Anterior cingulate cortex (tissue), 58 donors: ENCODE data around the gene FKBP4.
A peak's percentile ranks its signal among the peaks of the same experiment; 100 is the strongest.

Experiments used
- DNase-seq, 58 donors: peaks; one replicate each; lab custom pipeline; 2025; lab: John Stamatoyannopoulos, UW

Gene FKBP4

DNA sequence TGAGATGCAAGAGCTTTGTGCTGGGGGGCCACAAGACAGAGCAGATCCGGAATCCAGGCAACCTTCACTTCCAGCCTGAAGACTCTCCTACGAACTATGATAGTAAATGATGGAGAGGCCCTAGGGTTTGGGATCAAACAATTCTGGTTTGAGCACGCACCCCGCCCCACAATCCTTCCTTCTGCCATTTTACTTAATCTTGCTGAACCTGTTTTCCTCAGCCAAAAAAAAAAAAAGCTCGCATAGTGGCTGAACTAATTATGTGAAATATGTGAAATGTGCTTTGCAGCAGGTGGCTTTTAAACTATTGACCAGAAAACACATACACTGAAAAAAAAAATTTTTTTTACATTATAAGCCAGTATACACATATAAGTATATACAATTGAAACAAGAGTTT is 17.0 kb downstream of the FKBP4 start:
- no peak for DNase-seq

DNA sequence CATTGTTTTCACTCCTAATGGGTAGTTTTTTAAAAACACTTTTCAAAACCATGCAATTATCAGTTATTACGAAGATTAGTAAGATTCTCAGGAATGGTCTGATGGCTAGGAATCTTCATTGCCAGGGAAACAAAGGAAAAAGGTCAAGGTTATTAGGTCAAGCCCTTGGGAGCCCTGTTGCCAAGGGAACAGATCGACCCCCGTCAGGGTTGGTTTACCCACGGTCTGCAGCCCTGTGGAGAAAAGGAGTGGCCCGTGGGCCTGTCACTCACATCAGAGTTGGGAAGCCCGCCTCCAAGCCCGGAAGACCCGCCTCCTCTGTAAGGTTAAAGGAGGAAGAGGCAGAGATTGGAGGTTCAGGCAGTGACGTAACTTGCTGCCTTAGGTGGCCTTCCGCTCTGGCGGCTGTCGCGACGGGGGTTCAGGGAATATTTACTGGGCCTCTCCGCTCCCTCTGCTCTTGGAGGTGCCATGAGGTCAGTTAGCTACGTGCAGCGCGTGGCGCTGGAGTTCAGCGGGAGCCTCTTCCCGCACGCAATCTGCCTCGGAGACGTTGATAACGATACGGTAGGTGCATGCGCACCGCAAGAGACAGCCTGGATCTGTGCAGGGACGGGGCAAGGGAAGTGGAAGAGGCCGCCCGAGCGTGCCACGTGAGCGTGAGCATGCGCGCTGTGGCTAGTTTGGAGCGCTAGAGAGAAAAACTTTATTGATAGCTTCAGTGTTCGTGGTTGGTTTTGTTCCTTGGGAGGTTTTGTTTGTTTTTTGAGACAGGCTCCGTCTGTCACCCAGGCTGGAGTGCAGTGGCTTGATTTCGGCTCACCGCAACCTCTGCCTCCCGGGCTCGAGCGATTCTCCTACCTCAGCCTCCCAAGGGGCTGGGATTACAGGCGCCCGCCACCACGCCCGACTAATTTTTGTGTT is 17.8 kb downstream of the FKBP4 start, which contains the start of gene ITFG2:
Gene ITFG2 (plus strand): TSS at position 379 of the 924 bp plus-strand sequence. CDS start 93 bp downstream, at position 472.
- DNase-seq: peak; percentile 93 to 100 (median 98)

DNA sequence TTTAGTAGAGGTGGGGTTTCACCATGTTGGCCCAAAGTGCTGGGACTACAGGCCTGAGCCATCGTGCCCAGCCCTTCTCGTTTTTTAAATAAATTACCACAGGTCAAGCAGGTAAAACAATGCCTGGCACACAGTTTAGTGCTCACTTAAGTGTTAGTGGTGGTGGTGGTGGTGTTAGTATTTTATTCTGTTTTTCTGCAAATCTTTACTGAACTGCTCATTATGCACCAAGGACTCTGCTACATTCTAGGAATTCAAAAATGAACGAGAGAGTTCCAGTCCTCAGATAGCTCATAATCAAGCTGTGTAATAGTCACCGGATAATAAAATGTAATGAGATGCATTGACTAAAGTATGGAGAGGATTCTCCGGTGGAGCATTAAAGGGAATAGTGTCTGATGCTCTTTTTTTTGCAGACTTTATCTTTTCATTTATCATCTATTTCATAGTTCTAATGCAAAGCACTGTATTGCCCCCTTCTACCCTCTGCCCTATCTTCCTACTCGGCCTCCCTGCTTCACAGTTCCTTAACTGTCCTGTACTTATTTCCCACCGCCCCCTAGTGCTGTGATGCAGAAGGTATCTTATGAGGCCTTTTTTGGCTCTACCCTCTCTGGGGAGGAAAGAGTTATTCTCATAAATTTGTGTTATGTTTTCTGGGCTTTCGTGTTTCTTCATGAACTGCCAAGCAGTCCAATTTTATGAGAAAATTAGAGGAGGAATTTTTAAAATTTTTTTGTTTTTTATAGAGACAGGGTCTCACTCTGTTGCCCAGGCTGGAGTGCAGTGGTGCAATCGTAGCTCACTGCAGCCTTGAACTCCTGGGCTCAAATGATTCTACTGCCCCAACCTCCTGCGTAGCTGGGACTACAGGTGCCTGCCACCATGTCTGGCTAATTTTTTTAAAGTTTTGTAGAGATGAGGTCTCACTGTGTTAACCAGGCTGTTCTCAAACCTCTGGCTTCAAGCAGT is 18.7 kb downstream of the FKBP4 start:
- DNase-seq: peak in 12 of 58 donors; percentile 12 to 46 (median 21)

DNA sequence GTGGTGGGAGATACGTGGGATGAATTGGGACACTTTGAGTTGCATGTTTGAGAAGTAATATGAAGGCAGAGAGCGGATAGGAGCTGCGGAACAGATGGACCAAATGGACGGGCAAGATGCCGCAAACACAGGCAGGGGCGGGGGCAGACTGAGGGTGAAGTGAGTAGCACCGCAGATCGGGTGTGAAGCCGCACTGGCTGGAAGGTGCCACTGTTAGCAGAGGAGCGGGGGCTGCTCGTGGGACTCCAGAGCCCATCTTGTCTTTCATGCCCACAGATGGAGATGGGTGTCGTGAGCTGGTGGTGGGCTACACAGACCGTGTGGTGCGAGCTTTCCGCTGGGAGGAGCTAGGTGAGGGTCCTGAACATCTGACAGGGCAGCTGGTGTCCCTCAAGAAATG is 25.0 kb downstream of the FKBP4 start:
- no peak for DNase-seq

DNA sequence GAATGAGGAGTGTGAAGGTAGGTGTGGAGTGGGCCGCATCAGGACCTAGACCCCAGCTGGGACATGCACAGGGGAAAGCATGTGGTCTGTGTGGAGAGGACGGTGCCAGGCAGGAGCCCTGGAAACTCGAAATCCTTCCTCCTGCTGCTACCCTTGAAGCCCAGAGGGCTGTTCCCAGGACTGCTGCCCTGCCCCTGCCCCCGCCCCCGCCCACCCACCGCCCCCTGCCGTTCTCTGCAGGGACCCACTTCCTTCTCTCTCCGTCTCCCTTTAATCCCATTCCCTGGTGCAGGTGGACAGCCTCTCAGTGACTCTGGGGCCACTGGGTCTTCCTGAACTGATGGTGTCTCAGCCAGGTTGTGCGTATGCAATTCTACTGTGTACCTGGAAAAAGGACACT is 25.7 kb downstream of the FKBP4 start:
- DNase-seq: no peak

DNA sequence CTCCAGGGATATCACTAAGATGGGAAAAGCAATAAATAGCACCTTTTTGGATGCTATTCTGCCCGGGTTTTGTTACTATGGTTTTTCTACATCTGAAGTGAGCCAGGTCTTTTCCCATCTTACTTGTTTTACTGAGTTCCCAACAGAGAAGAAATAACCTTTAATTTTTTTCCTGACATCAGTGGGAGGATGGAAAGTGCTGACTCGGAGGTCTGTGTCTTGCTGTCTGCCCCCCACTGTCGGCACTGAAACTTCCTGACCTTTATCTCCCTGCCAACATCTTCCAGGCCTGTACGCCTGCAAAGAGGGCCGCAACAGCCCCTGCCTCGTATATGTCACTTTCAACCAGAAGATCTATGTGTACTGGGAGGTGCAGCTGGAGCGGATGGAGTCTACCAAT is 28.7 kb downstream of the FKBP4 start:
- no peak for DNase-seq

DNA sequence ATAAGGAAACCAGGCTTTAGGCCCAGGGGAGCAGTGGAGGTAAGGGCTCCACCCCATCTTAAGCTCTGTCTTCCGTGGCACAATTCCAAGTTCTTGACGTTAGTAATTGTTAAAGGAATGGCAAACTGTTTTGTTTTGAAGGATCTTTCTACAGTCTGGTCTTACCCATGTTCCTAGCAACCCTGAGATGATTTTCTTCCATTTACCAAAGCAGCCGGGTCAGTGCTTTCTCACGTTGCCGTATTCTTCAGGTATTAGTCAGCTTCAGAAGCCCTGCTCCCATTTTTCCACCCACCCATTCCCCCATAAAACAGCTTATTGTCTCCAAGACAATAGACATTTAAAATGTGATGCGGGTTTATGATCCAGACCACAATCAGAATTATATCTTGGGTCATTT is 29.8 kb downstream of the FKBP4 start:
- no peak for DNase-seq

DNA sequence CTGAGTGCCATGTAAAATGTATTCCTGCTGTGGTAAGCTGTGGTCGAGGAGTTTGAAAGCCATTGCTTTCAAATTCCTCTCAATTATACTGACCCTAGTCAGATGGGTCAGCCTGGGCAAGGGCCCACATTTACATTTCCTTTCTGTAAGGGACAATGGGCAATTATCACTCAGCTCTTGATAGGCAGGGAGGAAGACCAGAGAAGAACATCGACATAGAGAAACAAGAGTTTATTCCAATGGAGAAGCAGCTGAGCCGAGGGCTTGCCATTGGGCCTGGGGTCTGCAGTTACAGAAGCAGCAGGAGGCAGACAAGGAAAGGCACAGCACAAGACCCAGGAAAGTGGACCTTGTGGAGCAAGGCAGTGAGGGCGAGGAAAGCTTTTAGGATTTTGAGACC is 30.4 kb downstream of the FKBP4 start:
- peak in 7 of 58 donors; percentile 4 to 25 (median 13) for DNase-seq

DNA sequence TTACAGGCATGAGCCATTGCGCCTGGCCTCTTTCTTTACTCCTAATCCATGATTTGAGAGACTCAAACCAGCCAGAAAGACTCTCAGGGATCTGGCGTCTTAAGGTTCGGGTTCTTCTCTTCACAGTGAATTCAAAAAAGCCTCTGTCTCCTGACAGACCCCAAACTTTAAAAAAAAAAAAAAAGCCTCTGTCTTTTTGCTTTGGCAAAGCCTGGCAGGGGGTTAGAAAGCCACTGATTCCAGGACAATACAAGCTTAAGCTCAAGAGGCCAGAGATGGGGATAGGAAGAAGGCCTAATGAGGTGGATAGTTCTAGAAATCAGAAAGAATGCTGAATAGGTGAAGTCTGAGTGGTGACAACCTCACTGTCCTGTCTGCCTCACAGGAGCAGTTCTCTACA is 31.3 kb downstream of the FKBP4 start:
- DNase-seq: no peak

DNA sequence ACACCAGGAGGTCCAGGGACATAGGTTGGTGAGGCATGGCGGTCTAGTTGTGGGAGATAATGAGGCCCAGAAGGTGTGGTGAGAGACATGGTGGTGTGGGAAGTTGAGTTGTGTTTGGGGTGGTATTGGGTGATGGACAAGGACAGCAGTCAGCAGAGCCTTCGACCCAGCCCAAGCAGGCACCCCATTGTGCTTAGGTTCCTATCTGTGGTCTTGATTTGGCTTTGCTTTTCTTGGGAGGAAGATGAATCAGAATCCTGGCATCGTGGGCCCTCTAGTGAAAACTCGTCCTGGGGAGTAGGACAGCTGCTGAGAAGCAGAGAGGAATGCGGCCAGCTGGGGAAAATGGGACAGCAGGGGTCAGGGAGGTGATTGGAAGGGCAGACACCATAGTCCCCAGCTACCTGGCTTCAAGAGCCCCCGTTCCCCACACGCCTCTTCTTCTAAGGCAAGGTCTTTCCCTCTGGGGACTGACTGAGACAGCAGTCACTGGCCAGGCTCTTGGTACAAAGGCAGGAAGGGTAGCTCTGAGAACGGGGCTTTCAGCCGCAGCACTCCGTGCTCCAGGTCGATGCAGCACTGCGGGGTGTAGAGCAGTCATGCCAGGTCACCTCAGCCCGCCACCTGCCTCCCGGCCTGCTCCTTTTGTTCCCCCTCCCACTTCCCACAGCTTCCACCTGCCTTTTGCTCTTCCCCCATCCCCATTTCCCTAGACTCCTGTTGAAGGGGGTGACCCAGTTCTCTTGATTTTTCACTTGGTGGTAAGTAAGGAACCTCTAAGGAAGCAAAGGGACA is 32.1 kb downstream of the FKBP4 start:
- DNase-seq: no peak

DNA sequence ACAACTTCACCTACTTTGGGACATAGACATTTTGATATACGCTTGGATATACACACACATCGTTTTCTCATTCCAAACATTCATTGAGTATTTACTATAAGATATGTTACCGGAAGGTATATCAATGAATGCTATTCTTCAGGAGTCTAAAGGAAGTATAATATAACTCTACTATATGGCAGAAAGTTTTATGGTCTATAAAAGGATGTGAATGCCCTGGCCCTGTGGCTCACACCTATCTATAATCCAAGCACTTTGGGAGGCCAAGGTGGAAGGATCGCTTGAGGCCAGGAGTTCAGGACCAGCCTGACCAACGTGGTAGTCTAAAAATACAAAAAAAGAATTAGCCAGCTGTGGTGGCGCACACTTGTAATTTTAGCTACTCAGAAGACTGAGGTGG is 34.5 kb downstream of the FKBP4 start:
- DNase-seq: no peak

DNA sequence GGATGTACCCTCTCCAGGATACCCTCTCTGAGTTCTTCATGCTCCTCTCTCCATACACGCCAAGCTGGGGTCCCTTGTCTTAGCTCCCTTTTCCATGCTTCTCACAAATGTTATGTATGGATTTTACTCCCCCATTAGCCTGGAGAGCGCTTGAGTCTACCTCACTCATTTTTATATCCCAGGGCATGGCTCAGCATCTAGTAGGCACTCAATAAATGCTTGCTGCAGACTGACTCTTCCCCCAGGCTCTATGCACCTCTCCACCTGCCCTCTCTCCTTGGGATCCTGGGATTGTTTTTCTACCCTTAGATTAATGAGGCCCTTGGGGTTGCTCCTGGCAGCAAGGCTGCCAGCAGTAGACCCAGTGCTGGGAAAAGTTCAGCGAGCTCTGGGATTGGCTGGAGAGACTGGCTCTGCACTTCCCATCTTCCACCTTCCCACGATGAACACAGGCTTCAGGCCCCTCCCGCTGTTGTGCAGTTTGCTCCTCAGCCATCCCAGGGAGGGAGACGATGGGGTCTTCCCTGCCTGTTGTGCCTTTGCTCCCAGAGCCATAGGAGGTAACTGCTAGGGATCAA is 37.9 kb downstream of the FKBP4 start:
- DNase-seq: no peak

DNA sequence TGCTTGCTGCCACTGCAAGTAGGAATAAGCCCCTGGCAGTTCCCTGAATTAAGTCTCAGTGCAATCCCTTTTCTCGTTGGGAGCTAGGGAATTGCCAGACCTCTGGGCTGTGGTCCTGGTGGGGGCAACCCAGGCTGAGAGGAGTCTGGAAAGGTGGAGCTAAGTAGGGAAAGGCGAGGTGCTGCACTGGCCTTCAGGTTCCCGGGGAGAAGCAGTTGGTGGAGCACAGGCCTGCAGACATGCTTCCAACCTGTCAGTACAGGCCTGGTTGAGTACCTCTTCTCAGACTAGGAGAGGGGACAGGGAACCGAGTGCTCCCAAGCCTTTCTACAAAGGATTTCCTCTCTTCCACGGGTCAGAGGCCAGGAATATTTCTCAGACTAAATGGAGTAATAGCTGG is 38.6 kb downstream of the FKBP4 start:
- no peak for DNase-seq

DNA sequence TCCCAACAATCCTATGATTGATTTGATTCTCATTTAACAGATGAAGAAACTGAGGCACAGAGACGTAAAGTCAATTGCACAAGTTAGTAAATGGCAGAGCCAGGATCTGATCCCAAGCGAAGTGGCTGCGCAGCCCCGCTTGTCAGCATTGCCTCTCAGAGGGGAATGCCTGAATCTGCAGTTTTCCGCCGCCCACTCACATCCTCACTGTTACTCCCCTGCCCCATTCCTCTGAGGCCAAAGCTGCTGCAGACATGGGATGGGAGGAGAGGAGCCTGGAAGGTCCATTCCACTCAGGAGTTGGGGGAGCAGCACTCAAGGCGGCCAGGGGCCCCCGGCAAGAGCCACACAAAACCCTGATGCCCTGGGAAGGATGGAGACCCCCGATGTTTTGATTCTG is 39.0 kb downstream of the FKBP4 start:
- DNase-seq: peak in 1 of 58 donors; percentile 2

DNA sequence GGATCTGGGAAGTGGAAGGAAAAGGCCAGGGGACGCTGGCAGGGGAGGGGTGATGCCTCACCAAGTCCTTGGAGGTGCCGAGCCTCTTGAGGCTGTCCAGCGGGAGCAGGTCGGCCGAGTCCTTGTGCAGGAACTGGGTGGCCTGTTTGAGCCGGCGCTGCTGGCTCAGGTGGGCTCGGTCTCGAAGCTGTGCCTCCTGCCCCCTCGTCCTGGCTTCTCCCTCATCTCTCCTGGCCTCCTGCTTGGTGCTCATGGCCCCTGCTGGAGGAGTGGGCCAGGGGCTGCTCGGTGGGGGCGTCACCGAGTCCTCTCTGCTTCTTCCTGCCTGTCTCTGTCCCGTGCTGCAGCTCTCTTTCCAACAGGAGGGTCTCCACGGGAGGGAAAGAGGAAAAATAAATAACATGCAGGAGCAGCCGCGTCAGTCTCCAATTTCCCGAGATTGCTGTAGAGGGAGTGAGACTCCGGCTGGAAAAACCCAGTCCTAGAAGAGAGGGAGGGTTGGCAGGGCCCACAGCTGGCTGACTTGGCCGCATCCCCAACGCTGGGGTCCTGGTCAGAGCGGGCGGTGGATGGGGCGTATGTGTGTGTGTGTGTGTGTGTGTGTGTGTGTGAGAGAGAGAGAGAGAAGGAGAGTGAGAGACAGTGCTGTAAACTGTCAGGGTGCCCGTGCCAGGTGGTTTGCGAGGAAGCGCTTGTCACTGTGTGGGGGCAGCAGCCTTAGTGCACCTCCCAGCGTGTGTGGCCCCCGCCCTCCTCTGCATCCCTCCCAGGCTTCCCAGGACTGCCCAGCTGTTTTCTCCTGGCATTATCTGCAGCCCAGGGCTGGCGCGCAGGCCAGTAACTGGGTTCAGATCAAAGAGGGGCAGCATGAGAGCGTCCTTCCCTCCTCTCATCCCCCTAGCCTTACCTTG is 40.1 kb downstream of the FKBP4 start, which contains the start of gene NRIP2:
Gene NRIP2 (minus strand): TSS at position 455 of the 911 bp plus-strand sequence. CDS start 52 bp downstream, at position 403.
- peak in 56 of 58 donors; percentile 6 to 84 (median 57) for DNase-seq

DNA sequence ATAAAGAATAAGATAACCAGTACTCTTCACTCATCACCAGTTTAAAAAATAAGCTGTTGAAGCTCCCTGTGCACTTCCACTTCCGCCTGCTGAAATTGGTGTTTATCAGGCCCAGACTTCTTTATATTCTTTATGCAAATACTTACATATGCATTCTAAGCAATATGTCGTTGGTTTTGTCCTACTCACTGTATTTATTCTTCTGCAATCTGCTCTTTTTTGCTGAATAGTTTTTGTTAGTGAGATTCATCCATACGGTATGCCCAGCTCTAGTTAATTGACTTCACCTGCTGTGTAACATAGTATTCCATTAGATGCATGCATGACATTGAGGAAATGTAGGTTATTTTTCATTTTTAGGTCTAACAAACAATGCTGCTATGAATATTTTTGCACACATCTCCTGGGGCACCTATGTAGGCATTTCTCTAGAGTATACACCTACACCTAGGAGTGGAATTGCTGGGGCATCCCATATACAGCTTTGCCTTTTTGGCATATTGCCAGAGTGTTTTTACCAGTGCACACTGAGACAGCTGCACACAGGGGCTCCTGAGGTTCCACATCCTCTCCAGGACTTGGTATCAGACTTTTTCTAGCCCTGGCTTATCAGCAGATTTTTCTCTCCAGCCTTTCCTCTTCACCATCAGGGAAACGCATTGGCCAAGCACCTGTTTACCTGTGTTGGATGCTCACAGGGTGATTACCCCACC is 41.1 kb downstream of the FKBP4 start:
- DNase-seq: no peak

DNA sequence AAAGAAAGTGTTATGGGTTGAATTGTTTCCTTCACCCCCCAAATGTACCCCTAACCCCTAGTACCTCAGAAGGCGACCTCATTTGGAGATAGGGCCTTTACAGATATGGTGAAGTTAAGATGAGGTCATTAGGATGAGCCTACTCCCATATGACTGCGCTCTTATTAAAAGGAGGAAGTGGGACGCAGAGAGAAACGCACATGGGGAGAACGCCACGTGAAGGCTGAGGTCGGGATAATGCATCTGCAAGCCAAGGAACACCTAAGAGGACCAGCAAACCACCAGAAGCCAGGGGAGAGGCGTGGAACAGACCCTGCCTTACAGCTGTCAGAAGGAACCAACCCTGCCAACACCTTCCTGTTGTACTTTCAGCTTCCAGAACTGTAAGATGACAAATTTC is 41.8 kb downstream of the FKBP4 start:
- DNase-seq: no peak
